ENCODE measurements around the gene TWF1. TPM values are rescaled to one million over a fixed set of nuclear protein-coding genes. Genes with fewer than 3 reads are reported as not detected.

TWF1 gene
- total and polyA plus RNA-seq, 2 of the 8 experiments (the other 6 are each of a cell fraction or from before 2014, with no cell fraction given) = 7.6 to 27.9 TPM

DNA sequence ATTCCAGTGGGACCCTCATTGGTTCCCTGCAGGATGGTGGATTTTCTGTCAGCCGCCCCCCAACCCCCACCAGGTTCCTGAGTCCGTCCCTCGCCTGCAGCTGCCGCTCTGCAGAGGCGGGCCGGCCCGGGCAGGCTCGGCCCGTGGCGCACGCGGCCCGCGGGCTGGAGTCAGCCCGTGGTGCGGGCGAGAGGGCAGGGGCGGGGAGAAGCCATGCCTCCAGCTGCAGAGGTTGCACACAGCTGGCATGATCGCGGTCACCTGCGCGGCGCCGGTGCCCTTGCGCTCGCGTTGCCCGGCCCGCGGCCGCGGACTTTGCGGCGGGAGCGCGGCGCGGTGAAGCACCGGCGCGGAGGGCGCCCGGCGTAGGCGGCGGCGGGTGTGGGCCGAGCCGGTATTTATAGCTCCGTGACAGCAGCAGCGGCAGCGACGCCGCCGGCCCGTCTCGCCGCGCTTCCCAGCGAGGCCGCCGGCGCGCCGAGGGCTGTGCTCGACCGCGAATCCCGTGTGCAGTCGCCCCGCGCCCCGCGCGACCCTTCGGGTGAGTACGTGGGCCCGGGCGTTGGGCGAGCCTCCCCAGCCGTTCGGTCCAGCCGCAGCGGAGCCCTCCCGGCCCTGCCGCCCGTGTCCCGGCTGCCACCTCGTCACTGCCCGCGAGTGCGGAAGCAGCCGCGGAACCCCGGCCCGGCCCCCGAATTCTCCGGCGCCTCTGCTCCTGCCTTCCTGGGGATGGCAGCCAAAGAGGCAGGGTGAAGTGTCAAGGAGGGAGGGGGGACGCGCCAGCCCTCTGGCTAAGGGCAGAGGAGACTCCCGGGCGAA, 29.7 kb upstream of the TWF1 start, which contains the start of gene TMEM117 (continued):
- no peak for TF ChIP-seq SAP30 (IDR thresholded peaks at IDR 0.05; ENCODE audit: insufficient read depth, insufficient replicate concordance, low read length)
- peak; percentile 85 for TF ChIP-seq RBBP5 (IDR thresholded peaks at IDR 0.05; ENCODE audit: borderline replicate concordance, low read depth, low read length)
- TF ChIP-seq CHD2 (IDR thresholded peaks at IDR 0.05; ENCODE audit: low read length) = no peak
- TF ChIP-seq CREB1 (IDR thresholded peaks at IDR 0.05) = no peak
- no peak for TF ChIP-seq RNF2 (IDR thresholded peaks at IDR 0.05; ENCODE audit: borderline replicate concordance, low read depth, low read length, missing control alignments, poor library complexity, severe bottlenecking)
- TF ChIP-seq POU5F1 (IDR thresholded peaks at IDR 0.05; ENCODE audit: low read depth, low read length) = no peak
- TF ChIP-seq YY1 (IDR thresholded peaks at IDR 0.05; ENCODE audit: low read depth, low read length) = 0 out of 2 replicates have a peak, but pooled peaks have one; percentile 37

All from H1 (cell line).